ENCODE data around the gene NAV3. TPM values are rescaled to one million over a fixed set of nuclear protein-coding genes. Genes with fewer than 3 reads are reported as not detected.

NAV3 gene
- total and polyA plus RNA-seq, 2 of the 4 experiments (the other 2 are of a cell fraction): 25.5 to 106 TPM

DNA sequence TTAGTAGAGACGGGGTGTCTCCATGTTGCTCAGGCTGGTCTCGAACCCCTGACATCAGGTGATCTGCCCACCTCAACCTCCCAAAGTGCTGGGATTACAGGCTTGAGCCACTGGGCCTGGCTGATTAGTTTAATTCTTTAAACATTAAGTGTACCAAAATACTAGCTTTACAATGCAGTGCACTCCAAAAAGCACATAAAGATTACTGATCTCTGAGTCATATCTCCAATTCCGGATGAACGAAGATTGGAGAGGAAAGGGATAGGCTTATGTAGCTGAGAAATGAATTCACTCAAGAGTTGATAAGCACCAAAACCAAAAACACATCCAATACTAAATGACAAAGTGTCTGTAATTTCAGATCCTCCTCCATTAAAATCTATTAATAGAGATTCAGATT is 15.1 kb downstream of the NAV3 start:
- ATAC-seq (ENCODE audit: low read depth) (peak; percentile 44; the same call in 1 of the 2 replicates), DNase-seq (peak; percentile 44)
- Histone ChIP-seq H3K36me3 (ENCODE audit: control insufficient read depth, insufficient read depth, low read length) (no peaks in the 10 kb centered on the region), H3K18ac (ENCODE audit: low read depth, low read length) (no peak overlapping the region), H2BK15ac (ENCODE audit: low read depth, low read length) (no peak overlapping the region), H3K23ac (ENCODE audit: low read depth, low read length) (no peak overlapping the region), H2BK5ac (ENCODE audit: low read depth, low read length, poor library complexity, severe bottlenecking) (no peak overlapping the region), H3K79me1 (ENCODE audit: low read depth in 1 of 2, low read length in 2 of 2) (no peaks in the 10 kb centered on the region), H2BK20ac (ENCODE audit: low read depth, low read length) (no peak overlapping the region), H4K20me1 (ENCODE audit: insufficient read depth, low read length) (no peaks in the 10 kb centered on the region), H4K8ac (ENCODE audit: low read depth in 2 of 2, low read length in 2 of 2) (no peak overlapping the region), H3K9me3 (ENCODE audit: control insufficient read depth, insufficient read depth, low read length) (no peaks in the 10 kb centered on the region), H2AFZ (replicated peaks; ENCODE audit: low read length, poor library complexity) (no peak overlapping the region), H3K9me1 (ENCODE audit: insufficient read depth, low read length) (no peaks in the 10 kb centered on the region), H2BK120ac (ENCODE audit: low read depth, low read length) (no peak overlapping the region), H3K4ac (ENCODE audit: low read depth, low read length) (no peak overlapping the region), H3K9ac (ENCODE audit: low read depth, low read length) (no peak overlapping the region), H3K4me2 (ENCODE audit: low read depth, low read length) (no peak overlapping the region), H3K4me3 (ENCODE audit: insufficient read depth, low read depth, low read length) (no peak overlapping the region), H3K27me3 (ENCODE audit: control insufficient read depth, insufficient read depth, low read length) (peaks cover 6% of the 10 kb centered on the region), H3K14ac (replicated peaks; ENCODE audit: low read depth, low read length) (no peak overlapping the region), H2AK5ac (ENCODE audit: low read depth, low read length) (no peak overlapping the region), H3K27ac (ENCODE audit: insufficient read depth, low read length) (no peak overlapping the region), H2AK9ac (replicated peaks; ENCODE audit: low read depth, low read length, poor library complexity) (no peak overlapping the region), H3K56ac (ENCODE audit: extremely low read depth, insufficient read depth, low read length) (no peak overlapping the region), H4K91ac (ENCODE audit: insufficient read depth, low read depth, low read length) (no peak overlapping the region), H4K5ac (ENCODE audit: low read depth, low read length) (no peak overlapping the region), H3K4me1 (ENCODE audit: control insufficient read depth, insufficient read depth, low read length) (no peaks in the 10 kb centered on the region)
- intact Hi-C loops (cut with micrococcal nuclease) (no loop called here), in situ Hi-C loops (cut with MboI; ENCODE audit: low sequenced_read_pairs) (no loop called here), dilution Hi-C loops (cut with HindIII; ENCODE audit: low sequenced_read_pairs, unreplicated experiment) (no loop called here)
- WGBS, 2 experiments (ENCODE audit: extremely low coverage in 2 of 2, insufficient read length in 1 of 2): no CpG with 5 or more reads among the region's 4 CpGs
- no TSS peak for BruUV-seq (replicated peaks)
- TF ChIP-seq MAFK (IDR thresholded peaks at IDR 0.05; ENCODE audit: low read depth, low read length): no peak
- ChIA-PET CTCF (no interaction called here), POLR2A (ENCODE audit: unreplicated experiment) (no interaction called here)

Measured in IMR-90 (cell line).